Hepatocyte (in vitro differentiated cells): Measurements from ENCODE around the gene ROPN1.

Source experiments
- CTCF ChIP-seq: fragments of 200-600 bp; sonication (generic); IDR thresholded peaks from 2 replicates; pipeline ENCODE4 v1.5.1; 2016; ENCODE audit warnings: antibody characterized with exemption, mild to moderate bottlenecking; ENCODE audit not compliant: poor library complexity
- EZH2 ChIP-seq: fragments of 200-600 bp; sonication (generic); IDR thresholded peaks from 2 replicates; pipeline ENCODE4 v1.6.1; 2016; ENCODE audit warnings: antibody characterized with exemption, mild to moderate bottlenecking, borderline replicate concordance
- EZH2phosphoT487 ChIP-seq: fragments of 200-600 bp; sonication (generic); IDR thresholded peaks from one replicate; pipeline ENCODE4 v1.6.1; 2018; ENCODE audit warnings: antibody characterized with exemption, mild to moderate bottlenecking, low read depth, moderate library complexity; ENCODE audit not compliant: unreplicated experiment, severe bottlenecking

GRCh38 chr3:123939706-123940105, 52.2 kb downstream of the ROPN1 start:
- TF ChIP-seq CTCF: no peak
- TF ChIP-seq EZH2: no peak
- TF ChIP-seq EZH2phosphoT487: no peak
